Jurkat, Clone E6-1 (cell line): ENCODE results near the gene ZBTB16.

Source experiments
- DNase-seq: peaks from one replicate; pipeline ENCODE4 v3.0.0-alpha.2; 2011; ENCODE audit warnings: low read depth, low spot score
- H3K4me3 ChIP-seq: 2 replicates; pipeline ENCODE4 v1.5.1; 2011; ENCODE audit warnings: mild to moderate bottlenecking, low read length, control low read depth, moderate library complexity

ZBTB16 gene

GRCh38 chr11:114095899-114096298 lies 36.4 kb downstream of the ZBTB16 start:
- no peak overlapping the region for H3K4me3 ChIP-seq
- DNase-seq, result no peak

- DNase-seq, result peak; percentile 55
- H3K4me3 ChIP-seq, result no peak overlapping the region
Measured at GRCh38 chr11:114097832-114098231, 38.3 kb downstream of the ZBTB16 start.

- no peak overlapping the region for H3K4me3 ChIP-seq
- DNase-seq, result peak; percentile 67
Measured at GRCh38 chr11:114098927-114099326, 39.4 kb downstream of the ZBTB16 start.

- peak; percentile 84 for DNase-seq
- no peak overlapping the region for H3K4me3 ChIP-seq
Measured at GRCh38 chr11:114099392-114100178, 40.1 kb downstream of the ZBTB16 start.

GRCh38 chr11:114102993-114103896 lies 43.7 kb downstream of the ZBTB16 start:
- DNase-seq, result peak; percentile 95
- peak overlapping the region; percentile 15 for H3K4me3 ChIP-seq

- no peak overlapping the region for H3K4me3 ChIP-seq
- DNase-seq, result no peak
Measured at GRCh38 chr11:114105611-114106010, 46.1 kb downstream of the ZBTB16 start.

GRCh38 chr11:114106047-114106446 lies 46.5 kb downstream of the ZBTB16 start:
- H3K4me3 ChIP-seq, result no peak overlapping the region
- no peak for DNase-seq

- DNase-seq, result no peak
- H3K4me3 ChIP-seq, result no peak overlapping the region
Measured at GRCh38 chr11:114106986-114107385, 47.5 kb downstream of the ZBTB16 start.

GRCh38 chr11:114108501-114109205 lies 49.1 kb downstream of the ZBTB16 start:
- H3K4me3 ChIP-seq, result no peak overlapping the region
- DNase-seq, result no peak

GRCh38 chr11:114109206-114110090 lies 49.9 kb downstream of the ZBTB16 start:
- H3K4me3 ChIP-seq, result no peak overlapping the region
- DNase-seq, result no peak

GRCh38 chr11:114110123-114110522 lies 50.6 kb downstream of the ZBTB16 start:
- H3K4me3 ChIP-seq, result no peak overlapping the region
- DNase-seq, result no peak

GRCh38 chr11:114110952-114111947 lies 51.7 kb downstream of the ZBTB16 start:
- no peak overlapping the region for H3K4me3 ChIP-seq
- no peak for DNase-seq

- DNase-seq, result no peak
- no peak overlapping the region for H3K4me3 ChIP-seq
Measured at GRCh38 chr11:114115451-114115928, 56.0 kb downstream of the ZBTB16 start.

- H3K4me3 ChIP-seq, result no peak overlapping the region
- no peak for DNase-seq
Measured at GRCh38 chr11:114116357-114116756, 56.8 kb downstream of the ZBTB16 start.

GRCh38 chr11:114116800-114117199 lies 57.3 kb downstream of the ZBTB16 start:
- no peak for DNase-seq
- no peak overlapping the region for H3K4me3 ChIP-seq

GRCh38 chr11:114120606-114121005 lies 61.1 kb downstream of the ZBTB16 start:
- no peak overlapping the region for H3K4me3 ChIP-seq
- DNase-seq, result no peak

- no peak for DNase-seq
- no peak overlapping the region for H3K4me3 ChIP-seq
Measured at GRCh38 chr11:114121138-114121537, 61.6 kb downstream of the ZBTB16 start.
